ENCODE data around the gene PODXL2.
A peak's percentile ranks its signal among the peaks of the same experiment; 100 is the strongest.
"Not testable (repeated sequence)": the region's sequence is repeated elsewhere in the genome, so short reads cannot be mapped to it uniquely, and the experiment has no call there.

PODXL2 gene

DNA sequence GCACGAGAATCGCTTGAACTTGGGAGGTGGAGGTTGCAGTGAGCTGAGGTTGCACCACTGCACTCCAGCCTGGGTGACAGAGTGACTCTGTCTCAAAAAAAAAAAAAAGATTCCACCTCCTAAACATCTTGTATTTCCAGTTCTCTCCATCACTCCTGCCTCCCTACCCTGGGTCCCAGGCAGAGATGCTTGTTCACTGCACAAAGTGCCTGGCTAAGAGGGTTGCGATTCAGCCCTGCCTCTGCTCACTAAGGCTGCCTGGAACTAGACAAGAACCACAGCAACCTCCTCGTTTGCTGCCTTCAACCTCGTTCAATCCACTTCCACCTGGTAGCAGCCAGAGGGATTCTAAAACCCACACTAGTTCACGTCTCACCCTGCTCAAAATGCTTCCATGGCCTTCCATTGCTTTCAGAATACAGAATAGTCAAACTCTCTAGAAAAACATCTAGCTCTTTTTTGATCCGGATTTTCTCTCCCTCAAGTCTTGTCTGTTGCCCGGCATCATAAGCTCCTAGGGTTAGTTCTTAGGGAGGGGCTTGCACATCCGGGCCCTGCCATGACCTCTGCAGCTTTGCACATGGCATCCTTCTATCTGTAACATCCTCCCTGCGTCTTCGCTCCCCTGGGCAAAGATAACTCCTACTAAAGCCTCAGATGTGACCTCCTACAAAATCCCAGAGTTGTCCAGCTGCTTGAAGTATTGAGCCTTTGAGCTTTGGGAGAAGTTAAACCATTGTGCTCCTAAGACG, 31.8 kb upstream of the PODXL2 start:
- H3K4me1 Mint-ChIP-seq (ENCODE audit: low read depth) = peaks cover 45% of the 10 kb centered on the region
- no peaks in the 10 kb centered on the region for H3K27me3 Mint-ChIP-seq
- no peak for DNase-seq
- no peaks in the 10 kb centered on the region for H3K9me3 Mint-ChIP-seq
- H3K27ac Mint-ChIP-seq = peak overlapping the region; percentile 95
- peak overlapping the region; percentile 86 for H3K4me3 Mint-ChIP-seq
- peaks cover 40% of the 10 kb centered on the region for H3K36me3 Mint-ChIP-seq (ENCODE audit: low read depth)

GRCh38 chr3:127598841-127599570, 30.0 kb upstream of the PODXL2 start:
- Mint-ChIP-seq H3K4me3 (peak overlapping the region; percentile 86), H3K4me1 (ENCODE audit: low read depth) (peaks cover 49% of the 10 kb centered on the region), H3K27me3 (no peaks in the 10 kb centered on the region), H3K9me3 (no peaks in the 10 kb centered on the region), H3K36me3 (ENCODE audit: low read depth) (peaks cover 58% of the 10 kb centered on the region), H3K27ac (peak overlapping the region; percentile 95)
- DNase-seq = no peak

- peak overlapping the region; percentile 59 for H3K27ac Mint-ChIP-seq
- H3K27me3 Mint-ChIP-seq = no peaks in the 10 kb centered on the region
- H3K4me1 Mint-ChIP-seq (ENCODE audit: low read depth) = peaks cover 51% of the 10 kb centered on the region
- no peaks in the 10 kb centered on the region for H3K9me3 Mint-ChIP-seq
- DNase-seq = no peak
- peak overlapping the region; percentile 86 for H3K4me3 Mint-ChIP-seq
- peaks cover 77% of the 10 kb centered on the region for H3K36me3 Mint-ChIP-seq (ENCODE audit: low read depth)
These were observed 28.1 kb upstream of the PODXL2 start for GRCh38 chr3:127600749-127601456.

GRCh38 chr3:127604035-127604434, 24.9 kb upstream of the PODXL2 start:
- H3K4me3 Mint-ChIP-seq = no peak overlapping the region
- peaks cover 37% of the 10 kb centered on the region for H3K4me1 Mint-ChIP-seq (ENCODE audit: low read depth)
- H3K27ac Mint-ChIP-seq = no peak overlapping the region
- H3K27me3 Mint-ChIP-seq = no peaks in the 10 kb centered on the region
- DNase-seq = no peak
- H3K36me3 Mint-ChIP-seq (ENCODE audit: low read depth) = peaks cover 100% of the 10 kb centered on the region
- no peaks in the 10 kb centered on the region for H3K9me3 Mint-ChIP-seq

DNA sequence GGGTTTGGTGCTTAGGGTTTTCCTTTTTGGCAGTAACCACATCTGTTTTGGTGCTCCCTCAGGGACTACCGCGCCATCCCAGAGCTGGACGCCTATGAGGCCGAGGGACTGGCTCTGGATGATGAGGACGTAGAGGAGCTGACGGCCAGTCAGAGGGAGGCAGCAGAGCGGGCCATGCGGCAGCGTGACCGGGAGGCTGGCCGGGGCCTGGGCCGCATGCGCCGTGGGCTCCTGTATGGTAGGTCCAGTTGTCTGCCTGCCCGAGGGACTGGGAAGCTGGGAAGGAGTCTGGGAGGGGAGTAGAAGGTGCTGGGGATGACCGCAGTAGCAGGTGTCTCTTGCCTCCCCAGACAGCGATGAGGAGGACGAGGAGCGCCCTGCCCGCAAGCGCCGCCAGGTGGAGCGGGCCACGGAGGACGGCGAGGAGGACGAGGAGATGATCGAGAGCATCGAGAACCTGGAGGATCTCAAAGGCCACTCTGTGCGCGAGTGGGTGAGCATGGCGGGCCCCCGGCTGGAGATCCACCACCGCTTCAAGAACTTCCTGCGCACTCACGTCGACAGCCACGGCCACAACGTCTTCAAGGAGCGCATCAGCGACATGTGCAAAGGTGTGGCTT, 24.3 kb upstream of the PODXL2 start:
- H3K27me3 Mint-ChIP-seq = no peaks in the 10 kb centered on the region
- peaks cover 100% of the 10 kb centered on the region for H3K36me3 Mint-ChIP-seq (ENCODE audit: low read depth)
- H3K4me1 Mint-ChIP-seq (ENCODE audit: low read depth) = peaks cover 31% of the 10 kb centered on the region
- H3K27ac Mint-ChIP-seq = no peak overlapping the region
- H3K9me3 Mint-ChIP-seq = no peaks in the 10 kb centered on the region
- no peak overlapping the region for H3K4me3 Mint-ChIP-seq
- DNase-seq = no peak

DNA sequence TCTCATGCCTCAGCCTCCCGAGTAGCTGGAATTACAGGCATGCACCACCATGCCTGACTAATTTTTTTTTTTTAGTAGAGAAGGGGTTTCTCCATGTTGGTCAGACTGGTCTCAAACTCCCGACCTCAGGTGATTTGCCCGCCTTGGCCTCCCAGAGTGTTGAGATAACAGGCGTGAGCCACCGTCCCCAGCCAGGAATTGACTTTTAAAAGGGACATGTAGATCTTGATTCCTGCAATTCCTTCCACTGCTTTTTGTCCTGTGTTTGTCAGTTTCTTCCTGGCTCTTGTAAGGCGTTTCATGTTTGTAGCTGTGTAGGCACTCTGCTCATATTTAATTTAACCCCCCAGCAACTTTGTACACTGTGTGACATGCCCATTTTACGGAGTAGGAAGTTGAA, 23.4 kb upstream of the PODXL2 start:
- not testable (repeated sequence) for H3K27me3 Mint-ChIP-seq, H3K9me3 Mint-ChIP-seq, H3K27ac Mint-ChIP-seq, H3K4me3 Mint-ChIP-seq, DNase-seq
- Mint-ChIP-seq H3K4me1 (ENCODE audit: low read depth) (peaks cover 26% of the 10 kb centered on the region), H3K36me3 (ENCODE audit: low read depth) (peaks cover 100% of the 10 kb centered on the region)

DNA sequence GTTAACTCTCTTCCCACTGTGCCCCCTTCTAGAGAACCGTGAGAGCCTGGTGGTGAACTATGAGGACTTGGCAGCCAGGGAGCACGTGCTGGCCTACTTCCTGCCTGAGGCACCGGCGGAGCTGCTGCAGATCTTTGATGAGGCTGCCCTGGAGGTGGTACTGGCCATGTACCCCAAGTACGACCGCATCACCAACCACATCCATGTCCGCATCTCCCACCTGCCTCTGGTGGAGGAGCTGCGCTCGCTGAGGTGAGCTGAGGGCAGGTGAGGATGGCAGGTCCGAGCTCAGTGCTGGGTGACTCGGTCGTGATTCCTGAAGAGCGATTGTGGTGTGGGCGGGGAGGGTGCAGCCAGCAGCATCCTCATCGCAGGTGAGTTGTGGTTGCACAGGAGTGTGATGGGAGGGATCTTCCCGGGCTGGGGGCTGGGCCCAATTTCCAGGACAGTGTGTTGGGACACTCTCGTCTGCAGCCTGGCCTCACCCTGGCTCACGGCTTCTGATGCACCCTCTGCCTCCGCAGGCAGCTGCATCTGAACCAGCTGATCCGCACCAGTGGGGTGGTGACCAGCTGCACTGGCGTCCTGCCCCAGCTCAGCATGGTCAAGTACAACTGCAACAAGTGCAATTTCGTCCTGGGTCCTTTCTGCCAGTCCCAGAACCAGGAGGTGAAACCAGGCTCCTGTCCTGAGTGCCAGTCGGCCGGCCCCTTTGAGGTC, 22.7 kb upstream of the PODXL2 start:
- Mint-ChIP-seq H3K9me3 (no peaks in the 10 kb centered on the region), H3K4me3 (no peak overlapping the region), H3K27ac (no peak overlapping the region), H3K27me3 (no peaks in the 10 kb centered on the region), H3K4me1 (ENCODE audit: low read depth) (peaks cover 20% of the 10 kb centered on the region), H3K36me3 (ENCODE audit: low read depth) (peaks cover 100% of the 10 kb centered on the region)
- DNase-seq = no peak

- no peak overlapping the region for H3K27ac Mint-ChIP-seq
- H3K4me1 Mint-ChIP-seq (ENCODE audit: low read depth) = peaks cover 11% of the 10 kb centered on the region
- peaks cover 98% of the 10 kb centered on the region for H3K36me3 Mint-ChIP-seq (ENCODE audit: low read depth)
- no peak overlapping the region for H3K4me3 Mint-ChIP-seq
- no peaks in the 10 kb centered on the region for H3K27me3 Mint-ChIP-seq
- no peaks in the 10 kb centered on the region for H3K9me3 Mint-ChIP-seq
- no peak for DNase-seq
These were observed 21.9 kb upstream of the PODXL2 start for GRCh38 chr3:127606981-127607595.

GRCh38 chr3:127607675-127608361, 21.2 kb upstream of the PODXL2 start:
- Mint-ChIP-seq H3K36me3 (ENCODE audit: low read depth) (peaks cover 98% of the 10 kb centered on the region), H3K4me3 (no peak overlapping the region), H3K9me3 (no peaks in the 10 kb centered on the region), H3K27me3 (no peaks in the 10 kb centered on the region), H3K27ac (no peak overlapping the region), H3K4me1 (ENCODE audit: low read depth) (peaks cover 5% of the 10 kb centered on the region)
- no peak for DNase-seq

GRCh38 chr3:127608362-127608718, 20.6 kb upstream of the PODXL2 start:
- Mint-ChIP-seq H3K4me3 (no peak overlapping the region), H3K9me3 (no peaks in the 10 kb centered on the region), H3K27ac (no peak overlapping the region), H3K36me3 (ENCODE audit: low read depth) (peaks cover 98% of the 10 kb centered on the region), H3K27me3 (no peaks in the 10 kb centered on the region), H3K4me1 (ENCODE audit: low read depth) (peaks cover 5% of the 10 kb centered on the region)
- DNase-seq = no peak

DNA sequence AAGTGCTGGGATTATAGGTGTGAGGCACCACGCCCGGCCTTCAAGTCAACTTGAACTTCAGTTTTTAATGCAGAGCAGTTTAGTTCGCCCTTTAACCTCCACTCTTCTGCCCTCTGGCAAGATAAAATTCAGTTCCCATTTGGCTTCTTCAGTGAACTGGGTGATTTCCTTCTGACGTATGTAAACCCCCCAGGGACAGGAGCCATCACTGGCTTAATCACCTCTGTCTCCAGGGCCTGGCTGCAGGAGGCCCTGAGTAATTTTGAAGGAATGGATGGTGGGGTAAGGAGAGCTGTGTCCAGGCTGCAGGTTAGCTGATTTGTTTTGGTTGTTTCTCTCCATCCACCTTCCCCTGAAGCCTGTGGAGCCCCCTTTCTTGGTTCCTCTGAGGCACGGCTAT, 18.9 kb upstream of the PODXL2 start:
- Mint-ChIP-seq H3K4me1 (ENCODE audit: low read depth) (peaks cover 1% of the 10 kb centered on the region), H3K27ac (no peak overlapping the region), H3K36me3 (ENCODE audit: low read depth) (peaks cover 98% of the 10 kb centered on the region), H3K4me3 (no peak overlapping the region), H3K27me3 (no peaks in the 10 kb centered on the region), H3K9me3 (no peaks in the 10 kb centered on the region)
- no peak for DNase-seq

DNA sequence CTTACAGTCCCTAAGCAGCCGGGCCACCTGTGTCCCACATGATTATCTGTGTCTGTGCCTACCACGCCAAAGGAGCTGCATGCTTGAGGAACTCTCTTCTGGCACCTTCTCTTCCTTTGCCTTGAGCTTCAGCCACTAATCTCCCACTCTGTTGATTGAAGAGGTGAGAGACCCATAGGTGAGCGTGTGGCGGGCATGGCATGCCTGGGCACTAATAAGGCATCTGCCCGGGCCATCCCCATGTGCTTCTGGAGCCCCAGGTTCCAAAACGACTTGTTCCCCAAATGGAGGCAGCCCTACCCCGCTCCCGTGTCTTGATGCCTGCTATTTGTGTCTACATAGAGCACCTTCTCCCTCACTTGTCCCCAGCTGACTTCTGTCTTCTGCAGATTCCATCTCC, 17.7 kb upstream of the PODXL2 start:
- Mint-ChIP-seq H3K27me3 (no peaks in the 10 kb centered on the region), H3K27ac (no peak overlapping the region), H3K36me3 (ENCODE audit: low read depth) (peaks cover 98% of the 10 kb centered on the region), H3K4me3 (no peak overlapping the region), H3K9me3 (no peaks in the 10 kb centered on the region), H3K4me1 (ENCODE audit: low read depth) (peaks cover 1% of the 10 kb centered on the region)
- DNase-seq = no peak

DNA sequence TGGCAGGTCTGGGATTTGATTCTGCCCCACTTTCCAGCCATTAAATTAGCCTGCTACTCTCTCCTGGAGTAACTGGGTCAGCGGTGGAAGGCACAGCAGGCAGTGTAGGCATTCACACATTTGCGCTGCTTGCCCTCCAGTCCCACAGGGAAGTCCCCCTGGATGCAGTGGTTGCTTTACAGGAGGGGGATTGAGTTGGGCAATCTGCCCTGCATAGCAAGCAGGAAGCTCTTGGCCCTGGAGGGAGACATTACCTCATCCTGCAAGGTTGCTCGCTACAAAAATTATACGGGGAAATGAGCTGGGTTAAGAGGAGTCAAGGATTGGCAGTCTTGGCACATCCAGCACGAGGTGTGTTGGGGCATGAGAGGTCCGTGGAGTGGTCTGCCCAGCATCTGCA, 16.0 kb upstream of the PODXL2 start:
- Mint-ChIP-seq H3K27ac (no peak overlapping the region), H3K36me3 (ENCODE audit: low read depth) (peaks cover 98% of the 10 kb centered on the region), H3K4me3 (no peak overlapping the region), H3K27me3 (no peaks in the 10 kb centered on the region), H3K9me3 (no peaks in the 10 kb centered on the region), H3K4me1 (ENCODE audit: low read depth) (peaks cover 1% of the 10 kb centered on the region)
- no peak for DNase-seq

Data from activated T-cell treated with anti-CD3 and anti-CD28 coated beads, Interleukin-2, amount 50 U/mL, for 24 hours (primary cell).